ENCODE results near the gene SLC25A4.

The SLC25A4 gene

GRCh38 chr4:185141777-185142176 is 1.3 kb upstream of the SLC25A4 start:
- ChIA-PET CTCF (interaction anchor here (1.6 to 2.1 kb wide), 2 partner anchors 21 to 42 kb away, joined by 6 read pairs; no protein-coding TSS in a partner anchor), POLR2A (interaction anchor here (1.5 kb wide), 1 partner anchor 408 kb away, joined by 5 read pairs; the partner anchor contains the start of gene CENPU)
- Histone ChIP-seq H3K4me3 (ENCODE audit: low read depth, low read length) (no peak overlapping the region), H3K4me1 (ENCODE audit: control insufficient read depth, insufficient read depth, low read length) (no peaks in the 10 kb centered on the region), H3K9me3 (ENCODE audit: control insufficient read depth, insufficient read depth, low read depth, low read length) (no peaks in the 10 kb centered on the region), H3K36me3 (ENCODE audit: control insufficient read depth in 2 of 2, insufficient read depth in 1 of 2, low read length in 2 of 2) (peaks cover 0 to 22% of the 10 kb centered on the region in 2 experiments; a peak in 1 of 3 replicates), H3K27ac (ENCODE audit: extremely low read depth, low read depth, low read length) (no peak overlapping the region)
- TF ChIP-seq YY2 (tag by site-specific recombination; IDR thresholded peaks at IDR 0.05) (no peak), ZNF610 (tag by site-specific recombination; IDR thresholded peaks at IDR 0.05; ENCODE audit: borderline replicate concordance) (no peak), ZNF501 (tag by site-specific recombination; IDR thresholded peaks at IDR 0.05) (no peak), ZFHX2 (tag by site-specific recombination; conservative IDR thresholded peaks at IDR 0.05) (no peak), KLF8 (tag by site-specific recombination; IDR thresholded peaks at IDR 0.05) (no peak), ZNF514 (tag by site-specific recombination; IDR thresholded peaks at IDR 0.05) (no peak), ZFP41 (tag by site-specific recombination; IDR thresholded peaks at IDR 0.05; ENCODE audit: borderline replicate concordance) (no peak), ZNF473 (tag by site-specific recombination; IDR thresholded peaks at IDR 0.05) (no peak), ZNF140 (tag by site-specific recombination; IDR thresholded peaks at IDR 0.05) (no peak)

GRCh38 chr4:185142564-185142911 is 528 bp upstream of the SLC25A4 start:
- TF ChIP-seq SCRT2 (tag by site-specific recombination; IDR thresholded peaks at IDR 0.05) (peak; percentile 72), SCRT1 (tag by site-specific recombination; IDR thresholded peaks at IDR 0.05; ENCODE audit: borderline replicate concordance) (peak; percentile 45; the same call in 1 of the 2 replicates), ZNF24 (tag by site-specific recombination; IDR thresholded peaks at IDR 0.05) (peak; percentile 74; the same call in 1 of the 2 replicates), ZNF449 (tag by site-specific recombination; IDR thresholded peaks at IDR 0.05) (no peak), HOXD13 (CRISPR knock-in tag; IDR thresholded peaks at IDR 0.05; ENCODE audit: borderline replicate concordance) (no peak)
- Histone ChIP-seq H3K27ac (ENCODE audit: extremely low read depth, low read depth, low read length) (peak overlapping the region; percentile 4; the same call in 1 of the 2 replicates), H3K9me3 (ENCODE audit: control insufficient read depth, insufficient read depth, low read depth, low read length) (no peaks in the 10 kb centered on the region), H3K36me3 (ENCODE audit: control insufficient read depth in 2 of 2, insufficient read depth in 1 of 2, low read length in 2 of 2) (peaks cover 0 to 30% of the 10 kb centered on the region in 2 experiments; a peak in 2 of 3 replicates), H3K4me3 (ENCODE audit: low read depth, low read length) (peak overlapping the region; percentile 84), H3K4me1 (ENCODE audit: control insufficient read depth, insufficient read depth, low read length) (no peaks in the 10 kb centered on the region)
- CTCF ChIA-PET = interaction anchor here (0.8 to 1.6 kb wide), 3 partner anchors 8 to 156 kb away, joined by 4 to 6 read pairs (median 6); no protein-coding TSS in a partner anchor
- POLR2A ChIA-PET = interaction anchor here (0.7 to 1.6 kb wide), 12 partner anchors 8 to 408 kb away, joined by 3 to 8 read pairs (median 4); partner anchors contain the start of genes ANKRD37, CENPU, LRP2BP and UFSP2

- Histone ChIP-seq H3K9me3 (ENCODE audit: control insufficient read depth, insufficient read depth, low read depth, low read length) (no peaks in the 10 kb centered on the region), H3K27ac (ENCODE audit: extremely low read depth, low read depth, low read length) (no peak overlapping the region), H3K36me3 (ENCODE audit: control insufficient read depth in 2 of 2, insufficient read depth in 1 of 2, low read length in 2 of 2) (peaks cover 0 to 31% of the 10 kb centered on the region in 2 experiments; a peak in 2 of 3 replicates), H3K4me3 (ENCODE audit: low read depth, low read length) (peak overlapping the region; percentile 84), H3K4me1 (ENCODE audit: control insufficient read depth, insufficient read depth, low read length) (no peaks in the 10 kb centered on the region)
- TF ChIP-seq ZNF692 (tag by site-specific recombination; IDR thresholded peaks at IDR 0.05) (no peak), ZNF600 (tag by site-specific recombination; IDR thresholded peaks at IDR 0.05) (0 out of 2 replicates have a peak, but pooled peaks have one; percentile 53), ZNF335 (tag by site-specific recombination; conservative IDR thresholded peaks at IDR 0.05) (peak; percentile 86)
- CTCF ChIA-PET = interaction anchor here (0.6 to 1.1 kb wide), 3 partner anchors 9 to 226 kb away, joined by 3 to 6 read pairs (median 4); no protein-coding TSS in a partner anchor
- POLR2A ChIA-PET = interaction anchor here (0.5 to 1.6 kb wide), 11 partner anchors 9 to 455 kb away, joined by 3 to 8 read pairs (median 4); partner anchors contain the start of genes ANKRD37, CENPU and LRP2BP
These were observed 519 bp downstream of the SLC25A4 start for GRCh38 chr4:185143601-185143969.
